H1 (cell line): ENCODE data around the gene UNC5B. TPM values are rescaled to one million over a fixed set of nuclear protein-coding genes. Genes with fewer than 3 reads are reported as not detected.

Experiments used
- FOSL1 ChIP-seq: IDR thresholded peaks from 2 replicates; pipeline ENCODE4 v1.6.1; 2011; ENCODE audit warnings: mild to moderate bottlenecking, low read depth, low read length, moderate library complexity; ENCODE audit not compliant: insufficient read depth
- polyA plus RNA-seq, 7 experiments: library from polyadenylated mRNA; depleted of rRNA in 3 of 7; stranded (reverse) in 5 of 7; unstranded in 2 of 7; fragments of >200 nt in 5 of 7; fragments of 200-250 nt in 2 of 7; gene quantifications; 1 replicate in 5 of 7; 2 replicates in 1 of 7; 4 replicates in 1 of 7; pipeline versions ENCODE4 v1.2.1 to v1.2.3, GENCODE V29; 2011 to 2013; ENCODE audit warnings: missing spikeins in 2 of 7, mixed read lengths in 2 of 7
- total RNA-seq: library from RNA; stranded (reverse); fragmentation: NEBNext Ultra II Directional; extraction: Animal tissue kit (Norgen Biotek cat#: 25700); gene quantifications from 2 replicates; pipeline ENCODE4 v1.2.1, GENCODE V29; 2021

The UNC5B gene
- total and polyA plus RNA-seq, 2 of the 8 experiments (the other 6 are each of a cell fraction or from before 2014, with no cell fraction given) = 27.9 to 31.8 TPM

DNA sequence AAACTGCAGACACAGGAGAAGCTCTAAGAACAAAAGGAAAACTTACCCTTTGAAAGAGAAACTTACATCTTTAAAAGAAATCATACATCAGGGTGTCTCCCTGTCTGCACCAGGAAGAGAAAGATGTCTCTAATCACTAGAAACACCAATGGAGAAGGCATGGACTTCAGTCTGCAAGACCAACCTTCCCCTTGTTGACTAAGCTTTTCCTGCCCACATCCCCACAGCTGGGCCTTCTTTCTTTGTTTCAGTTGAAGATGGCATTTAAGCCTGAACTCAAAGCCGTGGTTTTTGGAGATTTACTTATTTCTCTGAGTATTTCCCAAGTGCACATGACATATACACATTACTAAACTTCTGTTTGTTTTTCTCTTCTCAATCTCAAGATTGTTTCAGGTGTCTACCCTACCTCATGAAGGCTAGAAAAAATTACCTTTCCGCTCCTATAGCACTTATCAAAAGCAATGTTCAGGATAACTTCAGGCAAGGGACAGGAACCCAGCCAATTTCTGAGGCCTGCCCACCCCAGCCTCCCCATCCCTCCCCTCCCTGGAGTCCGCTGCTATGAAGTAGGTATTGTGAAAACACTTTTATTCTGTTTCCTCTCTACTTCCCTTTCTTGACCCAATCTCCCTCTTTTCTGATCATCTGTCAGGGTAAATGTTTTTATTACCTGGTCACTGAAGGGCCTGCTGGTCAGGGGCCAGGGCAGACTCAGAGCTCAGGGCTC lies 103.9 kb downstream of the UNC5B start (continued):
- no peak for TF ChIP-seq FOSL1
